ENCODE data around the gene ANO2. TPM values are rescaled to one million over a fixed set of nuclear protein-coding genes. Genes with fewer than 3 reads are reported as not detected.
"Not testable (repeated sequence)": the region's sequence is repeated elsewhere in the genome, so short reads cannot be mapped to it uniquely, and the experiment has no call there.

Gene ANO2
- total RNA-seq, 1 donor from 2014 or later: 2.2 TPM

- DNase-seq (ENCODE audit: low read depth): no peak
Observed at GRCh38 chr12:5557906-5558305, 387.2 kb downstream of the ANO2 start.

GRCh38 chr12:5556946-5557673 lies 387.9 kb downstream of the ANO2 start:
- no peak for DNase-seq (ENCODE audit: low read depth)

DNA sequence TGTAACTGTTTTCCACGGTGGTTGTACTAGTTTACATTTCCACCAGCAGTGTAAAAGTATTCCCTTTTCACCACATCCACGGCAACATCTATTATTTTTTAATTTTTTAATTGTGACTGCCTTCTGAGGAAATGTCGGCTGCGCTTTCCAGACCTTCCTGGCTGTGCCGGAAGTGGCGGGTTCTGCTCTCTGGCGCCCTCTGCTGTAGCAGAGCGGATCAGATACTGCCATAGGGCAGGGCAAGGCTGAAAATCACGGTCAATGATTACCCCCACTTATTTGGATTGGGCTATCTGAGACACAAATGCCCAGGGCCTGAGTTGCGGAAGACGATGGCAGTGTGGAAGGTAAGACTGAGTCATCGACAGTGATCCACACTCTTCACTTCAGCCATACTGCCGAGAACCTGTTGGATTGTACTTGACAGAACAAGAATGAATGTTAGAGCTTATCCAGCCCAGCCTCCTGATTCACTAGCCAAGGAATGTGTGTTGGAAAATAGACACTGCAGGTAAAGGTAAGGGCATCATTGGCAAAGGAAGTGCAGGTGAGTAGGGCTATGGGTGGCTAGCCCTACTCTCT lies 388.9 kb downstream of the ANO2 start:
- DNase-seq (ENCODE audit: low read depth): no peak

DNA sequence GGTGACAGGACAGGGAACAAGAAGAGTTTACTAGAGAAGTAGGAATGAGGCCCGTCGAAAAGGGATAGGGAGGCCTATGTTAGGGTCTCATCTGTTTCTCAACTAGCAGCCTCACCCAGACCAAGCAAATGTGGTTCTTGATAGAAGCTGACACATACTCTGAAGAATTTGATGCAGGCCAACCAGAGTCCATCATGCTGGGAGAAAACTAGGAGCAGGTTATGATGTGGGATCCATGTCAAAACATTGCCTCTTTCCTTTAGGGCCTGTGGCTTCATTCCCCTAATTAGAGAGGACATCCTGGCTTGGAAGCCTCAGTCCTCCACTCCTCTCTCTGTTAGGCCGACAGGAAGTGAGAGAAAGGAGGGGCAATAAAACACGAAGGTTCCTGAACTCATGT lies 390.3 kb downstream of the ANO2 start:
- DNase-seq (ENCODE audit: low read depth): peak; percentile 25

- no peak for DNase-seq (ENCODE audit: low read depth)
Observed at GRCh38 chr12:5549011-5549410, 396.0 kb downstream of the ANO2 start.

GRCh38 chr12:5548152-5548943 lies 396.7 kb downstream of the ANO2 start:
- no peak for DNase-seq (ENCODE audit: low read depth)

- no peak for DNase-seq (ENCODE audit: low read depth)
Observed at GRCh38 chr12:5546616-5547015, 398.4 kb downstream of the ANO2 start.

DNA sequence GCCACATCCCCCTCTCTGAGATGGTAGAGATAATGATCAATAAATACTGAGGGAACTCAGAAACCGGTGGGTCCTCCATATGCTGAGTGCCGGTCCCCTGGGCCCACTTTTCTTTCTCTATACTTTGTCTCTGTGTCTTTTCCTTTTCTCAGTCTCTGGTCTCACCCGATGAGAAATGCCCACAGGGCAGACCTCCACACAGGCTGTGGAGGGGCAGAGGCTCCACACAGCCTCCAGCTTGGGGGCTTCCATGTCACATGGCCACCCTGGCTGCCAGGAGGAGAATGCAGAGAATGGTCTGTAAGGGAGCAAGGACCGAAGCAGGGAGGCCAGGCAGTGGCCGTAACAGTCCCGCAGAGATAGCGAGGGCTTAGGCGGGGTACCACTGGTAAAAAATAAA lies 407.3 kb downstream of the ANO2 start:
- DNase-seq (ENCODE audit: low read depth): no peak

- not testable (repeated sequence) for DNase-seq (ENCODE audit: low read depth)
Observed at GRCh38 chr12:5537026-5537615, 407.9 kb downstream of the ANO2 start.

DNA sequence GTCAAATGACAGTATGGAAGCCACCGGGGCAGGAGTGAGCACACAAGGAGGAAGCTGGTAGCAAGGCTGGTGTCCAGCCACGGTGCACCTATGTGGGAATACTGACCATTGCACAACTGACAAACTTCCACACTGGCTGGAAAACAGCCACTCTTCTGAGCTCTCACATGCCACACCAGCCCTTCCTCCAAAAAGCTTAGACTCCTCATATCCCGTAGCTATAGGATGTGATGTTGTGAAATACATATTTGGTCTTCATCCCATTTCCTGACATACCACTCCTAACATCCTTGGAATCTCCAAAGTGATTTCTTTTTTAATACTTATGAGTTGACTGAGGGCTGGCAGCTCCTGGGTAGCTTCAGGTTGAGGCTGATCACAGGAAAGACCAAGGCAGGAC lies 409.5 kb downstream of the ANO2 start:
- no peak for DNase-seq (ENCODE audit: low read depth)

DNA sequence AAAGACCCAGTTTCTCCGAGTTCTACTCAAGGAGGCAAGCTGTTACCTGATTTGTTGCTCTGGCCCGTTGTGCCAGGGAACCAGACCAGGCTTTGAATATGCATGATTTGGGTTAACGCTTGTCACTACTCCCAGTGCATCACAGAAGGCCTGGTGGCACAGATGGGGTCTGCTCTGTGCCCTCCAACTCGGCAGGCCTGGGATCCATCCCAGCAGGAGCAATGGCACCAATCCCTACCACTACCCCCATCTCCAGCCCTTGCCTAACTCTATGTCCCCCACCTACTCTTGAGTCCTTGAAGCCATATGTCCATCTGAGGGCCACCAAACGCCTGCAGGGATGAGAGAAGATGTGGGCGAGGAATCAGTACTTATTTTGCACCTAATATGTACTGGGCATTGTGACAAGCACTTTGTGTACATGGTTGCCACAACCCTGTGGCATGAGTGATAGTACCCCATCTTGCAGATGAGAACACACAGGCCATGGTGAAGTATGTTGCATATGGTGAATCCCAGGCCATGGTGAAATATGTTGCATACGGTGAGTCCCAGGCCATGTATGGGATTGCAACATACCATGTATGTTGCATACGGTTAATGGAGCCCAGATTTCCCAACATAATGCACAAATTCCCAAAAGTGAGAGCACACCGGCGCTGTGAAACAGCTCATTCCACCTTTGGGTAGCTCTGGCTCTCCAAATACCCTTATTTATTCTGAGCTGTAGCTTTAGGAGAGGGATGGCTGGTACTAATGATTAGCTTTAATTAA lies 410.4 kb downstream of the ANO2 start:
- DNase-seq (ENCODE audit: low read depth): no peak

- DNase-seq (ENCODE audit: low read depth): no peak
Observed at GRCh38 chr12:5533368-5533767, 411.7 kb downstream of the ANO2 start.

- no peak for DNase-seq (ENCODE audit: low read depth)
Observed at GRCh38 chr12:5525783-5526367, 419.2 kb downstream of the ANO2 start.

GRCh38 chr12:5524769-5525436 lies 420.2 kb downstream of the ANO2 start:
- no peak for DNase-seq (ENCODE audit: low read depth)

DNA sequence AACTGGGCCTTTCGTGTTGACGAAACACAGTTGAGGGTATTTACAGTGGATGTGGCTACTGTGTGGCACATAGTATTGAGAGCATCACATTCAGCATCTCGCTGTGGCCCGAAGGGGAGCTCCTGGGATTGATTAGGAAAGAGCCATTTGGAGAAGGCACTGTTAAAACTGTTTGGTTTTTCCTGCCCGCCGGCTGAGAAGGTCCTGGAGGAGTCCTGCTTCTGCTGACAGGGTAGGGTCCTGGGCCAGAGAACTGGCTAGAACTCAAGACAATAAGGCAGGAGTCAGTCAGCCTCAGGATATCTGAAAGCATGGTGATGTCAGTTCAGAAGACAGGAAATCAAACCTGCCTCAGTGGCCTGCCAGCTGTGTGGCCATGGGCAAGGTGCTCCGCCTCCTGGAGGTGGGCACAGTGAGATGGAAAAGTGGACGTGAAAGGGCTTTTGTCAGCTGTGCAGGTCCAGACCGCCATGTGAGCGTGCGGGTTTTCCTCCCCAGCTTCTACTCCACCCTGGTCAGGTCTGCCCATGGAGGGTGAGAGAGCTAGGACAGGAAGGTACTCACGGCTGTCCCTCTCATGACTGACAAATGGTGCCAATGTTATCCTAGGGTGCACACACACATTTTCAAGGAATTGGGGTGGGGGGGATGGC lies 420.8 kb downstream of the ANO2 start:
- no peak for DNase-seq (ENCODE audit: low read depth)

- DNase-seq (ENCODE audit: low read depth): no peak
Observed at GRCh38 chr12:5523396-5524115, 421.5 kb downstream of the ANO2 start.

DNA sequence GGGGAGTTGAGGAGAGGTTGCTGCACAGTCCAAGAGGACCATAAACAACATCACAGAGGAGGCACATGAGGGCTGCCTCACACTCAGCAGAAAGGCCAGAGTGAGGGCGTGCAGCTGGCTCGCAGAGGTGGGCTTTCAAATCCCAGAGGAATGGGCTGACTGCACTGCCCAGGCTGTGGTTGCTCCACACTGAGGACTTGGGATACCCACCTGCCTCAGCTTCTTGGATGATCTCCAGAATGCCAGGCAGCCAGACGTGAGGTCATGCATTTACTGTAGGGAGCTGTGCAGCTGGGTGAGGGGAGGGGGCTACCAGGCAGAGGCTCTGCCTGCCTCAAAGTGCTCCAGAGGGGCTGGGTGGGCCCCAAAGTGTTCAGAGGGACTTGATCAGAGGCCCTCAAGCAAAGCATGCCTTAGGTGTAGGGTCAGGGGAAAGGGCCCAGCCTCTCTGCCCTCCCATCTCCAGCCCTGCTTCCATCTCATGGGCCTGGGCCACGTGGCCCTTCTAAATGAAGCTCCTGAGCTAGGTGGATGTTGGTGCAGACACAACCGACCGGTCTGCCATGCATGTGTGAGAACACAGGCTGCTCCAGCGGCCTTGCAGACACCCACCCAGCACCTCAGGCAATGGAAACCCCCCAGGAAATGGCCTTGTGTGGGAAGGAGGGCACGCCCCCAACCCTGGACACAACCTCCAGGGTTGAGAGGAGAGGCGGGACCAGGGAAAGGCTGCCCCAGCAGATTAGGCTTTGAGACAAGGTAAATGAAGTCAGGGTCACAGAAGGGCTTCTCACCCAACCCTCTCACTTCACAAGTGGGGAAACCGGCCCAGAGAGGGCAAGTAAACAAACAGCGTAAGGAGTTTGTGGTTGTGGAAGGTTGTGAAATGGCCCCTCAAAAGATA lies 422.4 kb downstream of the ANO2 start:
- no peak for DNase-seq (ENCODE audit: low read depth)

All from myocyte (in vitro differentiated cells).